GM19193 (cell line): ENCODE results near the gene OGT.
A peak's percentile ranks its signal among the peaks of the same experiment; 100 is the strongest.

ENCODE experiments used
- POLR2A ChIP-seq: IDR thresholded peaks from 4 replicates; pipeline ENCODE4 v1.6.1; 2011; ENCODE audit not compliant: insufficient read depth, insufficient read length; ENCODE audit errors: extremely low read depth

Gene OGT

GRCh38 chrX:71532753-71533425, at the start of gene OGT:
Gene OGT (plus strand): TSS chrX:71533104. CDS start chrX:71533300, 196 bp downstream.
- peak; percentile 89 for TF ChIP-seq POLR2A

GRCh38 chrX:71487814-71488213, 45.1 kb upstream of the OGT start:
- TF ChIP-seq POLR2A, result no peak

GRCh38 chrX:71489540-71489939, 43.4 kb upstream of the OGT start:
- no peak for TF ChIP-seq POLR2A

- no peak for TF ChIP-seq POLR2A
These were observed 40.5 kb upstream of the OGT start for GRCh38 chrX:71492231-71493065.

- no peak for TF ChIP-seq POLR2A
These were observed 39.7 kb upstream of the OGT start for GRCh38 chrX:71493111-71493613.

- TF ChIP-seq POLR2A, result no peak
These were observed 36.4 kb upstream of the OGT start for GRCh38 chrX:71496476-71496875.

- no peak for TF ChIP-seq POLR2A
These were observed 28.6 kb upstream of the OGT start for GRCh38 chrX:71504346-71504745.

- no peak for TF ChIP-seq POLR2A
These were observed 23.6 kb upstream of the OGT start for GRCh38 chrX:71509289-71509688.

- TF ChIP-seq POLR2A, result no peak
These were observed 22.7 kb upstream of the OGT start for GRCh38 chrX:71510161-71510560.

GRCh38 chrX:71514367-71515037, 18.4 kb upstream of the OGT start:
- no peak for TF ChIP-seq POLR2A

- TF ChIP-seq POLR2A, result no peak
These were observed 17.9 kb upstream of the OGT start for GRCh38 chrX:71515038-71515396.

- no peak for TF ChIP-seq POLR2A
These were observed 7.6 kb upstream of the OGT start for GRCh38 chrX:71525316-71525715.

GRCh38 chrX:71532078-71532752, 689 bp upstream of the OGT start:
- TF ChIP-seq POLR2A, result no peak

GRCh38 chrX:71533516-71533850, 579 bp downstream of the OGT start:
- TF ChIP-seq POLR2A, result no peak
